ENCODE data around the gene DHRS7C.

Gene DHRS7C

GRCh38 chr17:9763643-9764042, 27.7 kb downstream of the DHRS7C start:
- no peak for DNase-seq

- DNase-seq = no peak
Observed at GRCh38 chr17:9760266-9760665, 31.1 kb downstream of the DHRS7C start.

- no peak for DNase-seq
Observed at GRCh38 chr17:9755083-9755482, 36.3 kb downstream of the DHRS7C start.

- DNase-seq = no peak
Observed at GRCh38 chr17:9750524-9750923, 40.9 kb downstream of the DHRS7C start.

GRCh38 chr17:9729735-9730420, 61.5 kb downstream of the DHRS7C start:
- DNase-seq = no peak

- DNase-seq = peak; percentile 36
Observed at GRCh38 chr17:9729034-9729650, 62.2 kb downstream of the DHRS7C start.

GRCh38 chr17:9728564-9728963, 62.8 kb downstream of the DHRS7C start:
- no peak for DNase-seq

- DNase-seq = no peak
Observed at GRCh38 chr17:9728005-9728404, 63.4 kb downstream of the DHRS7C start.

GRCh38 chr17:9726291-9726690, 65.1 kb downstream of the DHRS7C start:
- DNase-seq = no peak

GRCh38 chr17:9725575-9725974, 65.8 kb downstream of the DHRS7C start:
- DNase-seq = no peak

All from NCI-H1694 treated with DMSO at 0.1 percent for 48 hours (cell line).